ENCODE measurements around the gene PUM2. TPM values are rescaled to one million over a fixed set of nuclear protein-coding genes. Genes with fewer than 3 reads are reported as not detected.
A peak's percentile ranks its signal among the peaks of the same experiment; 100 is the strongest.

PUM2 gene
- total and polyA plus RNA-seq, 2 of the 8 experiments (the other 6 are each of a cell fraction or from before 2014, with no cell fraction given), result 46.6 to 114 TPM

- Histone ChIP-seq H4K20me1 (replicated peaks in 1 of 2; ENCODE audit: control insufficient read depth in 1 of 2, insufficient read depth in 2 of 2, low read length in 2 of 2) (peaks cover 15 to 17% of the 10 kb centered on the region in 2 experiments), H3K9ac (replicated peaks in 1 of 4; ENCODE audit: extremely low read depth in 1 of 4, low read depth in 3 of 4, low read length in 3 of 4) (peak overlapping the region; percentile 96 to 100 (median 100); a peak in 6 of 7 replicates), H3K79me2 (ENCODE audit: control insufficient read depth in 1 of 2, insufficient read depth in 2 of 2, low read length in 2 of 2) (peaks cover 47 to 56% of the 10 kb centered on the region in 2 experiments), H3K9me3 (ENCODE audit: insufficient read depth in 2 of 2, low read depth in 1 of 2, low read length in 1 of 2) (no peaks in the 10 kb centered on the region), H3K18ac (ENCODE audit: extremely low read depth, low read length) (0 out of 2 replicates have a peak overlapping the region, but pooled peaks have one; percentile 68), H2BK15ac (ENCODE audit: low read length) (no peak overlapping the region), H3K23me2 (ENCODE audit: low read depth, low read length) (peaks cover 8% of the 10 kb centered on the region), H4K8ac (ENCODE audit: extremely low read depth, insufficient read depth, low read length) (no peak overlapping the region), H3K56ac (replicated peaks; ENCODE audit: insufficient read length, low read depth, low read length) (peak overlapping the region; percentile 74), H2AK5ac (ENCODE audit: low read depth, low read length) (no peak overlapping the region), H2BK20ac (ENCODE audit: low read length) (no peak overlapping the region), H2BK120ac (replicated peaks; ENCODE audit: low read depth, low read length) (peak overlapping the region; percentile 61), H3K27me3 (replicated peaks in 1 of 4; ENCODE audit: control insufficient read depth in 3 of 4, extremely low read depth in 1 of 4, insufficient read depth in 3 of 4, low read length in 3 of 4) (no peaks in the 10 kb centered on the region), H3K79me1 (ENCODE audit: low read depth, low read length) (peaks cover 3% of the 10 kb centered on the region; the same call in 1 of the 2 replicates), H3K4me1 (replicated peaks in 1 of 4; ENCODE audit: control insufficient read depth in 3 of 4, insufficient read depth in 4 of 4, low read length in 3 of 4) (peaks cover 5 to 15% (median 12%) of the 10 kb centered on the region in 4 experiments), H3K36me3 (ENCODE audit: control insufficient read depth in 2 of 4, insufficient read depth in 4 of 4, low read length in 3 of 4) (peaks cover 0 to 4% (median 0%) of the 10 kb centered on the region in 4 experiments; a peak in 1 of 8 replicates), H4K91ac (replicated peaks; ENCODE audit: insufficient read length, low read length) (no peak overlapping the region), H2BK5ac (ENCODE audit: low read depth, low read length) (no peak overlapping the region), H3K4me2 (ENCODE audit: insufficient read depth in 1 of 2, low read depth in 2 of 2, low read length in 2 of 2) (peak overlapping the region; percentile 40 to 68), H4K5ac (ENCODE audit: insufficient read length, low read depth, low read length) (peak overlapping the region; percentile 49), H2BK12ac (ENCODE audit: low read depth, low read length) (no peak overlapping the region), H3K27ac (ENCODE audit: low read depth, low read length) (peak overlapping the region; percentile 100), H3K23ac (ENCODE audit: insufficient read length) (no peak overlapping the region), H3K14ac (ENCODE audit: insufficient read length) (no peak overlapping the region), H3K4me3 (ENCODE audit: extremely low read depth in 1 of 4, insufficient read depth in 2 of 4, low read depth in 3 of 4, low read length in 4 of 4) (peak overlapping the region; percentile 84 to 100 (median 92)), H3K4ac (replicated peaks; ENCODE audit: insufficient read length, low read depth, low read length) (no peak overlapping the region), H2AFZ (ENCODE audit: low read length) (no peak overlapping the region)
- FAIRE-seq, result no peak
- POLR2A ChIA-PET (ENCODE audit: partially characterized antibody), result interaction anchor here (0.6 to 2.7 kb wide), 12 partner anchors 12 to 162 kb away, joined by 3 to 23 read pairs (median 4); partner anchors contain the start of gene RHOB
- 4% methylated on average over 5 of the region's 5 CpGs; no CpG with 5 or more reads in 1 of the 2 experiments for whole genome bisulfite sequencing, 2 experiments (ENCODE audit: extremely low coverage in 1 of 2, insufficient coverage in 1 of 2, insufficient read length in 1 of 2, insufficient replicate concordance in 2 of 2, low coverage in 1 of 2, low lambda C conversion rate in 2 of 2, missing lambda C conversion rate in 1 of 2)
- TF ChIP-seq KDM4A (IDR thresholded peaks at IDR 0.05; ENCODE audit: low read depth, low read length, severe bottlenecking) (no peak), NRF1 (IDR thresholded peaks at IDR 0.05; ENCODE audit: low read depth, low read length) (no peak), SAP30 (IDR thresholded peaks at IDR 0.05; ENCODE audit: insufficient read depth, insufficient replicate concordance, low read length) (peak; percentile 33), SIRT6 (IDR thresholded peaks at IDR 0.05; ENCODE audit: low read length) (no peak), SP2 (IDR thresholded peaks at IDR 0.05; ENCODE audit: low read length) (no peak), E2F6 (IDR thresholded peaks at IDR 0.05) (no peak), USF2 (IDR thresholded peaks at IDR 0.05; ENCODE audit: low read length) (no peak)
- no peak for DNase-seq (ENCODE audit: low read depth in 1 of 2, low spot score in 2 of 2)
- CTCF ChIA-PET (ENCODE audit: partially characterized antibody), result interaction anchor here (0.5 to 1.9 kb wide), 3 partner anchors 25 to 74 kb away, joined by 5 read pairs; no protein-coding TSS in a partner anchor
These were observed 1.1 kb downstream of the PUM2 start for GRCh38 chr2:20349513-20349921.

All from H1 (cell line).